Panc1 (cell line): Measurements from ENCODE around the gene ITGB8. TPM values are rescaled to one million over a fixed set of nuclear protein-coding genes. Genes with fewer than 3 reads are reported as not detected.

ENCODE experiments used
- ATAC-seq: fragments of 200-7000 bp; cut with Tn5 transposase; 2 replicates; pipeline ENCODE4 v1.9.1; 2020; ENCODE audit warnings: mild to moderate bottlenecking, moderate library complexity
- BruUV-seq: library from RNA; stranded (reverse); fragments of 400-500 nt; replicated peaks from 2 replicates; lab custom pipeline; 2021; lab: Mats Ljungman, UMichigan
- CTCF ChIA-PET: fragments of 300-600 bp; sonication (Branson Sonifier 250); formaldehyde crosslinking; loops from one replicate; lab custom pipeline; 2022; ENCODE audit warnings: antibody characterized with exemption; lab: Charles Lee
- POLR2A ChIA-PET: fragments of 300-600 bp; sonication (Branson Sonifier 250); formaldehyde crosslinking; loops from one replicate; lab custom pipeline; 2022; ENCODE audit warnings: antibody characterized with exemption; lab: Charles Lee
- DNase-seq: peaks from one replicate; pipeline ENCODE4 v3.0.0-alpha.2; 2010; ENCODE audit warnings: low read depth, low spot score
- H3K27ac ChIP-seq: 2 replicates; pipeline ENCODE4 v1.5.1; 2011; ENCODE audit warnings: mild to moderate bottlenecking, low read length, inconsistent platforms
- H3K27me3 ChIP-seq: fragments of 200-500 bp; sonication (Bioruptor generic); 2 replicates; pipeline ENCODE4 v1.6.0; 2014; ENCODE audit warnings: low read length, inconsistent platforms; ENCODE audit not compliant: control insufficient read depth, insufficient read depth
- H3K36me3 ChIP-seq: fragments of 200-500 bp; sonication (Bioruptor generic); 2 replicates; pipeline ENCODE4 v1.5.1; 2014; ENCODE audit warnings: inconsistent platforms, mild to moderate bottlenecking, low read length, moderate library complexity; ENCODE audit not compliant: control insufficient read depth, insufficient read depth
- H3K4me1 ChIP-seq: 2 replicates; pipeline ENCODE4 v1.5.1; 2011; ENCODE audit warnings: inconsistent platforms, mild to moderate bottlenecking, low read length, moderate library complexity; ENCODE audit not compliant: control insufficient read depth, insufficient read depth
- H3K4me3 ChIP-seq, 2 experiments: 2 replicates each; pipeline ENCODE4 v1.5.1; 2011 to 2012; ENCODE audit warnings: low read depth in 2 of 2, low read length in 2 of 2, mild to moderate bottlenecking in 2 of 2, inconsistent platforms in 1 of 2, moderate library complexity in 1 of 2
- H3K9me3 ChIP-seq: fragments of 200-500 bp; sonication (Bioruptor generic); 2 replicates; pipeline ENCODE4 v1.5.1; 2014; ENCODE audit warnings: low read depth, mild to moderate bottlenecking, inconsistent platforms, low read length, moderate library complexity; ENCODE audit not compliant: control insufficient read depth, insufficient read depth
- POLR2AphosphoS5 ChIP-seq: IDR thresholded peaks from 2 replicates; pipeline ENCODE4 v1.6.1; 2012; ENCODE audit warnings: mild to moderate bottlenecking, low read depth, low read length, moderate library complexity
- SIN3A ChIP-seq: IDR thresholded peaks from 2 replicates; pipeline ENCODE4 v1.6.1; 2012; ENCODE audit warnings: low read depth, mild to moderate bottlenecking, low read length, moderate library complexity, borderline replicate concordance; ENCODE audit not compliant: insufficient read depth
- TCF7L2 ChIP-seq: IDR thresholded peaks from 2 replicates; pipeline ENCODE4 v1.6.1; 2011; ENCODE audit warnings: mild to moderate bottlenecking, low read depth, low read length, inconsistent platforms
- in situ Hi-C: cut with HindIII; loops from 2 replicates; pipeline ENCODE4 v1.10.0; 2016; ENCODE audit warnings: low sequenced_read_pairs, low pct_unique_long_range_greater_than_20kb
- intact Hi-C: fragments of 100-400 bp; cut with micrococcal nuclease; formaldehyde crosslinking; loops from one replicate; pipeline ENCODE4 v1.10.0; 2022; ENCODE audit not compliant: unreplicated experiment
- total RNA-seq: library from RNA; stranded (reverse); gene quantifications from one replicate; pipeline ENCODE4 v1.2.1, GENCODE V29; 2021; ENCODE audit not compliant: unreplicated experiment
- TF ChIP-seq, protein P1 (sequence below): fragments of 450-650 bp; IDR thresholded peaks from 2 replicates; pipeline ENCODE4 v1.5.1; 2017; ENCODE audit warnings: mild to moderate bottlenecking
- TF ChIP-seq, protein P2 (sequence below), 2 experiments: IDR thresholded peaks; 2 replicates each; pipeline ENCODE4 v1.6.1; 2011 to 2012; ENCODE audit warnings: low read depth in 2 of 2, control low read depth in 1 of 2, low read length in 1 of 2, mild to moderate bottlenecking in 1 of 2, moderate library complexity in 1 of 2; ENCODE audit not compliant: insufficient read depth in 1 of 2

Gene ITGB8
- total RNA-seq, 1 experiment from 2014 or later = 4.9 TPM

DNA sequence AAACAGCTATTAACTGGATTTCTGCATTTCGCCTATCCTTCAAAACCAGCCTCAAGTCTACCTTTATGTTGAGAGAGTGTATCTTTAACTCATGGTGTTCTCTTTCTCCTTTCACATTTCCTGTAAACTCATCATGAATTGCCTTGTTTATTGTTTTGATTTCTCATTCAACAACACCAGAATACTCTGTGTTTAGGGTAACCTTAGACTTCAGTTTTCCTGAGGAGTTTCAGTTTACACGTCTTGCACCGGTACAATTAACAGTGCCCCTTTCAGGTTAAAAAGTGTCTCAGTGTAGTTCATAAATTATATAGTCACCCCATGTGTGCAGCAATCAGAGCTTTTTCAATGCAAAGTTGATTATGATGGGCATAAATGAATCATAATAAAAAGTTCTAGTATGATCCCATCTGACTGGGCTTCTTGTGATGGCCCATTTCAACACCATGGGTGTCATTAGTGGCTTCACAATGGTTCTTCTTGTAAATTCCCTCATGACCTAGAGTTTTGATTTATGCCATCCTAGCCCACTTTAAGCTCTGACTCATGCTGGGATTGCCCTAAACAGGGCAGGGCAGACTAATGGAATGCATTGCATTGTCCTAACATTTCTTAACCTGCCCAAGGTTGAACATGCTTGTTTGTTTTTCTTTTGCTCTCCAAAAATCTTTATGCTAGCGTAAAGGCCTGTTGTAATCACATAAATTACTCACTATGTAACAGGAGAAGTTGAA is 22.0 kb downstream of the ITGB8 start:
- H3K36me3 ChIP-seq = no peaks in the 10 kb centered on the region
- no peaks in the 10 kb centered on the region for H3K27me3 ChIP-seq
- CTCF ChIA-PET = no interaction called here
- ATAC-seq = peak; percentile 79
- no TSS peak for BruUV-seq
- POLR2A ChIA-PET = no interaction called here
- TF ChIP-seq SIN3A = no peak
- TF ChIP-seq, protein P1, sequence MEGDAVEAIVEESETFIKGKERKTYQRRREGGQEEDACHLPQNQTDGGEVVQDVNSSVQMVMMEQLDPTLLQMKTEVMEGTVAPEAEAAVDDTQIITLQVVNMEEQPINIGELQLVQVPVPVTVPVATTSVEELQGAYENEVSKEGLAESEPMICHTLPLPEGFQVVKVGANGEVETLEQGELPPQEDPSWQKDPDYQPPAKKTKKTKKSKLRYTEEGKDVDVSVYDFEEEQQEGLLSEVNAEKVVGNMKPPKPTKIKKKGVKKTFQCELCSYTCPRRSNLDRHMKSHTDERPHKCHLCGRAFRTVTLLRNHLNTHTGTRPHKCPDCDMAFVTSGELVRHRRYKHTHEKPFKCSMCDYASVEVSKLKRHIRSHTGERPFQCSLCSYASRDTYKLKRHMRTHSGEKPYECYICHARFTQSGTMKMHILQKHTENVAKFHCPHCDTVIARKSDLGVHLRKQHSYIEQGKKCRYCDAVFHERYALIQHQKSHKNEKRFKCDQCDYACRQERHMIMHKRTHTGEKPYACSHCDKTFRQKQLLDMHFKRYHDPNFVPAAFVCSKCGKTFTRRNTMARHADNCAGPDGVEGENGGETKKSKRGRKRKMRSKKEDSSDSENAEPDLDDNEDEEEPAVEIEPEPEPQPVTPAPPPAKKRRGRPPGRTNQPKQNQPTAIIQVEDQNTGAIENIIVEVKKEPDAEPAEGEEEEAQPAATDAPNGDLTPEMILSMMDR = no peak
- no peak for TF ChIP-seq TCF7L2
- TF ChIP-seq, protein P2, sequence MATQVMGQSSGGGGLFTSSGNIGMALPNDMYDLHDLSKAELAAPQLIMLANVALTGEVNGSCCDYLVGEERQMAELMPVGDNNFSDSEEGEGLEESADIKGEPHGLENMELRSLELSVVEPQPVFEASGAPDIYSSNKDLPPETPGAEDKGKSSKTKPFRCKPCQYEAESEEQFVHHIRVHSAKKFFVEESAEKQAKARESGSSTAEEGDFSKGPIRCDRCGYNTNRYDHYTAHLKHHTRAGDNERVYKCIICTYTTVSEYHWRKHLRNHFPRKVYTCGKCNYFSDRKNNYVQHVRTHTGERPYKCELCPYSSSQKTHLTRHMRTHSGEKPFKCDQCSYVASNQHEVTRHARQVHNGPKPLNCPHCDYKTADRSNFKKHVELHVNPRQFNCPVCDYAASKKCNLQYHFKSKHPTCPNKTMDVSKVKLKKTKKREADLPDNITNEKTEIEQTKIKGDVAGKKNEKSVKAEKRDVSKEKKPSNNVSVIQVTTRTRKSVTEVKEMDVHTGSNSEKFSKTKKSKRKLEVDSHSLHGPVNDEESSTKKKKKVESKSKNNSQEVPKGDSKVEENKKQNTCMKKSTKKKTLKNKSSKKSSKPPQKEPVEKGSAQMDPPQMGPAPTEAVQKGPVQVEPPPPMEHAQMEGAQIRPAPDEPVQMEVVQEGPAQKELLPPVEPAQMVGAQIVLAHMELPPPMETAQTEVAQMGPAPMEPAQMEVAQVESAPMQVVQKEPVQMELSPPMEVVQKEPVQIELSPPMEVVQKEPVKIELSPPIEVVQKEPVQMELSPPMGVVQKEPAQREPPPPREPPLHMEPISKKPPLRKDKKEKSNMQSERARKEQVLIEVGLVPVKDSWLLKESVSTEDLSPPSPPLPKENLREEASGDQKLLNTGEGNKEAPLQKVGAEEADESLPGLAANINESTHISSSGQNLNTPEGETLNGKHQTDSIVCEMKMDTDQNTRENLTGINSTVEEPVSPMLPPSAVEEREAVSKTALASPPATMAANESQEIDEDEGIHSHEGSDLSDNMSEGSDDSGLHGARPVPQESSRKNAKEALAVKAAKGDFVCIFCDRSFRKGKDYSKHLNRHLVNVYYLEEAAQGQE (IDR thresholded peaks at IDR 0.05; ENCODE audit: insufficient read depth in 1 of 2, low read depth in 2 of 2, low read length in 1 of 2) = no peak
- no peak for TF ChIP-seq POLR2AphosphoS5
- peak overlapping the region; percentile 35 for H3K27ac ChIP-seq
- H3K4me1 ChIP-seq = peaks cover 21% of the 10 kb centered on the region
- no peak for DNase-seq
- intact Hi-C loops = no loop called here
- in situ Hi-C loops = no loop called here
- H3K9me3 ChIP-seq = no peaks in the 10 kb centered on the region
- H3K4me3 ChIP-seq = peak overlapping the region in 1 of 2 experiments; percentile 2; a peak in 1 of 4 replicates

DNA sequence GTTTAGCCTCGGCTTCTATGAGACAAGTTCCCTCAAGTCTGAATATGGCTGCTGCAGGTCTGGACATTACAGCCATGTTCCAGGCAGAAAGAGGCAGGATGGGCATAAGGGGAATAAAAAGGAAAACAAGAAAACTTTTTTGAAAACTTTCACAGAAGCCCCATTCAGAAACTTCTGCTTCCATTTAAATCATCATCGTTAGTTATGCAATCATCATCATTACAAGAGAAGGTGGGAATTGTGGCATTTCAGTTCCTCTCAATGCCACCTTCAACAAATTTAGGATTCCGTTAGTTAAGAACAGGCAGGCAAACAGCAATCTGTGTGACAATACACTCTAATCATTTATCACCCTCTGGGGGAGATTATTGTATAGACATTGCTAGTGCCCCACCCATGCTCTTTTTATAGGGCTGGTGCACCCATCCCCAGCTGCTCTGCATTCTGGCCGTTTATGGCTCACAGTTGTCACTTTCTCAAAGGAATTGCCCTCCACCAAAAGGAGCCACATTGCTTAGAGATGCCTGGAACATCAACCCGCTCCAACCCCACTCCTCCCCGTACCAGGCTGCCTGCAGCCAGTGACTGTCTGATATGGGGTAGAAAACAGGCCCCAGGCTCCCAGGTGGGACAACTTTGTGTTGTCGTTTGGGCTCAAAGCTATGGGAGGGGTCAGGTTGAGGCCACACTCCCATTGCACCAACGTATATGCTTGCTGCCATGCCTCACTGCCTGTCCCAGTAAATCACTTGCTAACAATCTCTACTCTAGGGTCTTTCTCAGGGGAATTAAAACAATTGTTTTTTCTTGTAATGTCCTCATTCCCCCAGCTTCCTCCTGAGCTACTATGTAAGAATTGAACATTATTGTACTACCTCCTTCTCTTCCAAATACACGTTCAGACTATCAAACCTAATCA is 24.2 kb downstream of the ITGB8 start:
- BruUV-seq = no TSS peak
- ChIA-PET POLR2A (no interaction called here), CTCF (no interaction called here)
- in situ Hi-C loops (no loop called here), intact Hi-C loops (no loop called here)
- ATAC-seq (no peak), DNase-seq (no peak)
- H3K4me3 ChIP-seq = no peak overlapping the region
- no peak for TF ChIP-seq SIN3A
- TF ChIP-seq, protein P2 (IDR thresholded peaks at IDR 0.05; ENCODE audit: insufficient read depth in 1 of 2, low read depth in 2 of 2, low read length in 1 of 2) = no peak
- TF ChIP-seq POLR2AphosphoS5 = no peak
- TF ChIP-seq, protein P1 = no peak
- no peak for TF ChIP-seq TCF7L2
- H3K27ac ChIP-seq = no peak overlapping the region
- H3K36me3 ChIP-seq = no peaks in the 10 kb centered on the region
- H3K27me3 ChIP-seq = no peaks in the 10 kb centered on the region
- H3K9me3 ChIP-seq = no peaks in the 10 kb centered on the region
- peaks cover 21% of the 10 kb centered on the region for H3K4me1 ChIP-seq
